Suppressor macrophage (primary cell): ENCODE measurements around the gene PMVK.

Experiments
- DNase-seq, 4 experiments: peaks; one replicate each; pipeline ENCODE4 v3.0.0-alpha.2; 2020 to 2022

PMVK gene

GRCh38 chr1:154966111-154966510, 29.6 kb upstream of the PMVK start:
- DNase-seq: no peak

DNA sequence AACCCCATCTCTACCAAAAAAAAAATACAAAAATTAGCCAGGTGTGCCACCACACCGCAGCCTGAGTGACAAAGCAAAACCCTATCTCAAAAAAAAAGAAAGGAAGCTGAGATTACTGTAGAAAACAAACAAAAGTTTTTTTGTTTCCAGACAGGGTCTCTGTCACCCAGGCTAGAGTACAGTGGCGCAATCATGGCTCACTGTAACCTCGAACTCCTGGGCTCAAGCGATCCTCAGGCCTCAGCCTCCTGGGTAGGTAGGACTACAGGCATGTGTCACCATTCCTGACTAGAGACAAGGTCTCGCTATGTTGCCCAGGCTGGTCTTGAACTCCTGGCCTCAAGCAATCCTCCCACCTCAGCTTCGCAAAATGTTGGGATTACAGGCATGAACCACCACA, 27.8 kb upstream of the PMVK start:
- DNase-seq: no peak

GRCh38 chr1:154963643-154964042, 27.1 kb upstream of the PMVK start:
- DNase-seq: no peak

DNA sequence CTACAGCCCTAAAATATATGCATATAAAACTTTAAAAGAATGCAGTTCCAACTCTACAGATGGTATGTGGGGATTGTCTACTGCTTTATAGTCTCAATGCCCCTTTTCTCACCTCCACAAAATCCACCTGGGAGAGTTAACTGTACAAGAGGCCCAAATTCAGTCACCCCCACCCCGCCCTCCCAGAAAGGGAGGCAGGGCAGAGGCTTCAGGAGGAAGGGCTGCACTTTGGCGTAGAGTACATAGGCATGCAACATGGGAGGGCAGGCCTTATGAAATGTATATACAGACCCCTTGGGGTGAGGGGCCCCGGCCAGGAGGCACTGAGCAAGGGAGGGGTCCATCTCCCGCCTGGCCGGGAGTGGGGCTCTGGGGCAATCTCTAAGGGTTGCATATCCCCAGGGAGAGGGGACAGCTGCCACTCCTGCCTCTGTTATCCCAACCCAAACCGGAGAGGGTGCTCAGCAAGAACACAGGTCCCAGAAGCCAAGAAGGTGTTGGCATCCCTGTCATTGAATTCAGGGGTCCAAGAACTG, 26.3 kb upstream of the PMVK start:
- DNase-seq: no peak

- peak in 3 of 4 experiments; percentile 21 to 52 (median 39) for DNase-seq
Observed at GRCh38 chr1:154962156-154962749, 25.7 kb upstream of the PMVK start.

- DNase-seq: peak; percentile 78 to 92 (median 84)
Observed at GRCh38 chr1:154961207-154962155, 25.0 kb upstream of the PMVK start, which contains the start of gene PYGO2. Gene PYGO2, minus strand, starts transcription at chr1:154961782. Its CDS starts 206 bp downstream, at chr1:154961576.

DNA sequence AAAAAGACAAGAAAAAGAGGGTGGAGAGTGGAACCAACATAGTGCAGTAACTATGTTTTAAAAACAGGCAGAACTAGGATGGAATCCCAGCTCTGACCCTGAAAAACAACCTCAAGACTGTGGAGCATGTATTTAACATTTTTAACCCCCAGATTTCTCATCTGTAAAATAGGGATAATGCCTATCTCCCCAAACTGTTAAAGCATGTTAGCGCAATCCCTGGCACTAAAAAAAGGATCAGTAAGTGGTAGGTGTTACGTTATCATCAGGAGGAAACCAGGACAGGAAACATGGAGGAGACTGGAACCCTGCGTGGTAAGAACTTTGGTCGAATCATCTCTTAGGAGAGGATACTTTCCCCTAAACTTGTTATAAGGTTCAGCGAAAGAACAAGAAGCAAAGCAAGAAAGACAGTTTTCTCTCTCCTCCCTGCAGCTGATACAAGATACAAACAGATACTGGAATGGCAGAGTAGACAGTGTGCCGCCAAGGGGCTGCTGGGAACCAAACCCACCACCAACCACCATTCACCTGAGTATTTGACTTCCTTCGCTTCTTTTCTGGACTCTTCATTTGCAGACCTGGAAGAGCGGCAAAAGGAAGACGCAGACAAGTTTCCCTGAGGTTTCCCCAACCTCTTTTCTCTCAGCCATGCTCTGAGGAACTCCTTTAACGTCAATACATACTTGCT, 24.1 kb upstream of the PMVK start:
- DNase-seq: peak in 1 of 4 experiments; percentile 9

- no peak for DNase-seq
Observed at GRCh38 chr1:154959426-154959780, 22.9 kb upstream of the PMVK start.

DNA sequence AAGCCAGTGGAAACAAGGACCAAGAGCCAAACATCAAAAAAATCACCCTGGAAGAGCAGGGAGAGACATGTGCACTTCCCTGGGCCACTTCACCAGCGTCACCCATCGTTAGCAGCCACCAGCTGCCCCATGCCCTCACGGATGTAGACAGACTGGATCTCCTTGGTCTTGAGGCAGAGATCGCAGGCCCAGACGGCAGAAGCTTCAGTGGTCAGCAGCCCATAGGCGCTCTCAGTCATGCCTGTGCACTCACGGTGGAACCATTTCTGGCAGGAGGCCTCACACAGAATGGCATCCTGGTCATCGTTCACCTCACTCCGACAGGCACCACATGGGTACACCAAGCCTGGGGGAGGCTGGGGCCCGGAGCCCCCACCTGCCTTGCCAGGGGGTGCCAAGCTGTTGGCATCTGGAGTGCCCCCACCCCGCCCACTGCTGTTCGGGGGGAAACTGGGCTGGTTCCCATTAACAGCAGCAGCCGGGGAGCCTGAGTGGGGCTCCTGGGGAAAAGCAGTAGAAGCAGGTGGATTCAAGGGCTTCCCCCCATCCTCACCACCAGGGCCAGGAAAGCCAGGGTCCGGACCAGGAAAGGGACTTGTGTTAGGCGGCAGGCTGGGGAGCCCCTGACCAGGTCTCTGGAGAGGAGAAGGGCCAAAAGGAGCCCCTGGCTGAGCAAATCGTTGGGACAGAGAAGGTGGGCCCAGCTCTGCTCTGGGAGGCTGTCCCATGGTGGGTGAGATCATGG, 22.3 kb upstream of the PMVK start:
- DNase-seq: no peak

- peak in 1 of 4 experiments; percentile 26 for DNase-seq
Observed at GRCh38 chr1:154958036-154958435, 21.5 kb upstream of the PMVK start.

- DNase-seq: no peak
Observed at GRCh38 chr1:154957091-154957657, 20.7 kb upstream of the PMVK start.

DNA sequence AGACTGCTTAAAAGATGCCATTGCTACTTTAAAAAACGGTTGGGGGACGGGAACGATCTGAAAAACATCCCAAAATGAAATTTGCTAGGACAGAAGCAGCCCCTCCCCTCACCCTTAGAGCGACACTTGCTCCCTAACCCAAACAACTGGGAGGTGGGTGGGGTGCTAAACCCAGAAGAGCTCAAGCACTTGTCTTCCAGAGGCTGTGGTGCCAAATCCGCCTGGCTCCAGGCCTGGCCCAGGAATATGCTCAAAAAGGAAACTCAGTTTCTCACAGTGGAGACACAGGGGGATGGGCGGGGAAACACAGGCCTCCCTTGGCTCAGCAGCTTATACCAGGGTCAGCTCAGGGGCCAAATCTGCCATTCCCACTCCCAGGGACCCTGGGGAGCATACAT, 20.0 kb upstream of the PMVK start:
- no peak for DNase-seq

DNA sequence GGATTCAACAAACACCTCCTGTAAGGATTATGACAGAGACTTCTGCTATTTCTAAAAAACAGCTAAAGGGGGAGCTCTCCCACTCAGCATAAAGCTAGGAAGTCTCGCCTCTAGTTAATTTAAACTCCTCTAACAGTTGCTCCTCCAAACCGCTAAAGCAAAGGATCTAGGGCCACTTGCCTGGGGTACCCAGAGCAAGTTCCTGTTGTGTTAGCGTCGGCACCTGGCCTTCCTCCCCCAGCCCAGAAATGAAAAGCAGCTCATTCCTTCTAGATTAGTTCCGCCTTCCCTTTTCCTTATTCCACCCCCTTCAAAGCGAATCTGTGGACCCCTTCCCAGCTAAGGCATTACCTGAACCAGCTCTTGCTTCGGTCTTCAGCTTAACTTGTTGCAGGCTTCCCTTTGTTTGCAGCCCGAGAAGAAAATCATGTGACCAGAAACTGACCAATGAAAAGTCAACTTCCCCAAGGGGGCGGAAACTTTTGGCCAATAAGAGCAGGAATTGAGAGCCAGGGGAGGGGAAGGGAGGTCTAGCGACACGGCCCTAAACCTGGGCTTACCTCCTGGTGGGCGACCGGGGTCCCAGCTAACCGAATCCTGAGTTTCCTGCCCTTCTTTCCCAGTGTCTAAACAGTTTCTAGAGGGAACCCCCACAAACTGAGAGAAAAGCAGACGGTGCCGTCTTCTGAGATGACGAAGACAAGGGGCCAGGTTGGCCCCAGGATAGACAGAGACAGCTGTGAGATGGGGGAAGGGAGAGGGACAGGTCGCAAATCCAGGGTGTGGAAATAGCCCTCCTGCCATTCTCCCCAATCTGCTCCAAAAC, 19.4 kb upstream of the PMVK start, which contains the start of gene PBXIP1:
Gene PBXIP1, minus strand, starts transcription at position 382 of the 826 bp plus-strand sequence. CDS start 2,378 bp downstream, outside the sequence.
- DNase-seq: peak; percentile 84 to 91 (median 88)

DNA sequence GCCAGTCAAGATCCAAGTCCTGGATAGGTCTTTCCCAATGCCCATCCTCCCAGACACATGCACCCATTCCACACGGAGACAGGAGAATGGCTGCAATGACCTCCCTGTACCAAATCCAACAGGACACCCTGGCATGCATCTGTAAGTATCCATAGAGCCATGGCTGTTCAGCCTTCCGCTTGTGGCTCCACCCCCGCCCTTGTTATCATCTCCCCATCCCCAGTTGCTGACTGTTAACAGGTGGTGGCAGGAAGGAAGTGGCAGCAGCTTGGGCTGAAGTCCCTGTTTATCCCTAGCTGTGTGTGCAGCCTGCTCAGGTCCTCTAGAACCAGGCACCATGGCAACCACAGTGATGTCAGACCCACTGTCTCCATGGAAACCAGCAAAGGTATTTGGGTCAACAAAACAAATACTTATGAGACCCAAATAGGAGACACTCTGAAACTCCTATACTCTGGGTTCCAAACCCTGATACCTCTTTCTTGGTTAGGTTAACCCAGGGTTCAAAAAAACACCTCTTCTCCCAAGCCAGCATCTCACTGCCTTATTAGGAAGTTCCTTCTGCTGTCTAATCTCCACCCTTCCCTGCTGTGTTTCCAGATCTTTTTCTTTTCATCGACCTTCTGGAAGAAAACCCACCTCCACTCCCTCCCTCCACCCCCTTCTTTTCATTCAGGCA, 18.7 kb upstream of the PMVK start:
- peak in 1 of 4 experiments; percentile 9 for DNase-seq

DNA sequence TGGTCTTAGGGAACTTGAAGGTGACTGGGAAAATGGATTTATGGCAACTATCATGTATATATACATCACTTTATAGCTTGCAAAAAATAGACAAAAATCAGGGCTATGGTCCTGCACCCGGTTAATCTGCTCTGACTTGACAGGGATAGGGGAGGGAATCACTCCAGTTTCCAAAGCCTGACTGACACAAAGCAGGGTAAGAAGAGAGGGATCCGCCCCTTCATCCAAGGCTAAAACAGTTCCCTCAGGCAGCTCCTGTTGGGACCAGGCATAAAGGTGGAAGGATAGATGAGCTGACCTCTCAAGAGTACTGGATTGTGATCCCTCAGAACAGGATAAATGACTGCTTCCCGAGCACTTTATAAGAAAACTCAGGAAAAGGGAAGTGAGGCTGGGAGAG, 18.0 kb upstream of the PMVK start:
- no peak for DNase-seq

DNA sequence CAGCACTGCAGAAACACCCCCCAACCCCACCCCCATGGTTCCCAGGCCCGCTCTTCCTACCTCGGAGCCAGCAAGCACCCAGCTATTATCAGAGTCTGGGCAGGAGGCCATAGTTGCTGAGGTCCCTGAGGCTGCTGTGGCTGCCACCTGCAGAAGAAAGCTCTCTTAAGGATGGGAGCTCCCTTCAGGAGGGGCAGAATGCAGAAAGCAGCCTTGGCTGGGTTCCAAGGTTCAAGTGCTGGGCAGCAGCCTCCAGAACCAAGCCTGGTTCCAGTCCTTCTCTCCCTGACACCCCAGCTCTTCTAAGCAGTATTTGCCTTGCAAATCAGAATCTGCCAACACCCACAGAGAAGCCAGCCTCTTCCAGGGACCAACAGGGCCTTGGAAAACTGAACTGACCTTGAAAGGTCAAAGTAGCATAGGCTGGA, 17.1 kb upstream of the PMVK start:
- no peak for DNase-seq

- DNase-seq: no peak
Observed at GRCh38 chr1:154952664-154953063, 16.1 kb upstream of the PMVK start.

- DNase-seq: no peak
Observed at GRCh38 chr1:154951901-154952657, 15.6 kb upstream of the PMVK start.

DNA sequence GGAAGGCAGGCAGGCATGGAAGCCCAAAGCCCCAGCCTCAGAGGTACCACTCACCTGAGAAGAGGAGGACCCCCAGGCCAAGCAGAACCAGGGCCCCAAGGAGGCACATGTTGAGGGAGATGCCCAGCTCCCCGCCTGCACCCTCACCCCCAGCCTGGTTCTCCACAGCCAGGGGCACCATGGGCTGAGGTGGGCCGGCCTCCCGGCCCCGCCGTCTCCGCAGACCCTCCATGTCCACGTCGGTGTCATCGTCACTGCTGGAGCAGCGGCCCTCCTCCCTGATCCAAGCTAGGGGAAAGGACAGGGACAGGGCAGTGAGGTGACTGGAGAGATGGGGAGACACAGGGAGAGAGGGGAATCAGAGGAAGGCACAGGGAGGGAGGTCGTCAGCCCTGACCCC, 11.6 kb upstream of the PMVK start:
- no peak for DNase-seq
